ENCODE measurements around the gene RPS6KA4. TPM values are rescaled to one million over a fixed set of nuclear protein-coding genes. Genes with fewer than 3 reads are reported as not detected.
"Not testable (repeated sequence)": the region's sequence is repeated elsewhere in the genome, so short reads cannot be mapped to it uniquely, and the experiment has no call there.

The RPS6KA4 gene
- total RNA-seq, 1 experiment from 2014 or later: 17.6 TPM

DNA sequence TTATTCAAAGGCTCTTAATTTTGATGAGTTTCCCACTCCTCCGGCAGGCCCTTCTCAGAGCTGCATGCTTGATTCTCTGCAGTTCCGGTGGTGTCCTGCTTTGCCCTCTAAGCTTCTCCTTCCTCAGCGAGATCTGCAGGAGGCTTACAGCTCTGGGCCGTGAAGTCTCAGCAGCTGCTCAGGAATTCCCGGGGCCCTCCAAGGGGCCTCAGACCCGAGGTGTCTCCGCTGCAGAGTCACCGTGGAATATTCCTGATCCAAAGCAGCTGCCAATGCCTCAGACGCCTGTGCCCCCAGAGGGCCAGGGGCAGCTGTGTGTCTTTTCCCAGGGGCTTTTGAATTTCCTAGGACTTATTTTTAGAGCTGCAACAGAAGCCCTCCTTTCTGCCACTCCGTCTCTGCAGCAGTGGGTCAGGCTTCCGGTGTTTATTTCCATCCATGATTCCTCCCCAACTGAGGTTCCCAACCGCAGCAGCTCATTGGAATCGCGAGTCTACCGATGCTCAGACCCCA is 37.2 kb downstream of the RPS6KA4 start:
- DNase-seq: peak; percentile 75
- H3K36me3 ChIP-seq (replicated peaks; ENCODE audit: control insufficient read depth, insufficient read depth, low read length): no peaks in the 10 kb centered on the region
- H3K4me3 ChIP-seq (ENCODE audit: insufficient read depth, low read depth, low read length): no peak overlapping the region
- H3K27me3 ChIP-seq (ENCODE audit: control insufficient read depth, insufficient read depth, low read length): no peaks in the 10 kb centered on the region

- no peaks in the 10 kb centered on the region; the same call in 1 of the 2 replicates for H3K27me3 ChIP-seq (ENCODE audit: control insufficient read depth, insufficient read depth, low read length)
- DNase-seq: no peak
- no peak overlapping the region for H3K4me3 ChIP-seq (ENCODE audit: insufficient read depth, low read depth, low read length)
- no peaks in the 10 kb centered on the region for H3K36me3 ChIP-seq (replicated peaks; ENCODE audit: control insufficient read depth, insufficient read depth, low read length)
Measured at GRCh38 chr11:64400102-64400501, 41.1 kb downstream of the RPS6KA4 start.

DNA sequence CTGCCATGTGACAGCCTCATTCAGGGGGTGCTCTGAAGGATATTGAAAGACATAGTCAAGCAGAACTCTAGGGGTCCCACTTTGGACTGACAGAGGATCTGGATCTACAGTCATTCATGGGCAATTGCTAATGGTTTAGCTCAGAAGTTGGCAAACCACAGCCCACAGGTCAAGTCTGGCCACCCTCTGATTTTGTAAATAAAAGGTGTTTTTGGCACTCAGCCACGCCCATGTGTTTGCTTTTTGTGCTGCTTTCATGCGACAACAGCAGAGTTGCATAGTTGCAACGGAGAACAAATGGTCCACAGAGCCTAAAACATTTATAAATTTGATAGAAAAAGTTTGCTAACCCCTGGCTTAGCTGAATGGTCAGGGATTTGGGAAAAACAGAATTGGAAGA is 41.7 kb downstream of the RPS6KA4 start:
- H3K4me3 ChIP-seq (ENCODE audit: insufficient read depth, low read depth, low read length): no peak overlapping the region
- H3K36me3 ChIP-seq (replicated peaks; ENCODE audit: control insufficient read depth, insufficient read depth, low read length): no peaks in the 10 kb centered on the region
- H3K27me3 ChIP-seq (ENCODE audit: control insufficient read depth, insufficient read depth, low read length): no peaks in the 10 kb centered on the region; the same call in 1 of the 2 replicates
- no peak for DNase-seq

DNA sequence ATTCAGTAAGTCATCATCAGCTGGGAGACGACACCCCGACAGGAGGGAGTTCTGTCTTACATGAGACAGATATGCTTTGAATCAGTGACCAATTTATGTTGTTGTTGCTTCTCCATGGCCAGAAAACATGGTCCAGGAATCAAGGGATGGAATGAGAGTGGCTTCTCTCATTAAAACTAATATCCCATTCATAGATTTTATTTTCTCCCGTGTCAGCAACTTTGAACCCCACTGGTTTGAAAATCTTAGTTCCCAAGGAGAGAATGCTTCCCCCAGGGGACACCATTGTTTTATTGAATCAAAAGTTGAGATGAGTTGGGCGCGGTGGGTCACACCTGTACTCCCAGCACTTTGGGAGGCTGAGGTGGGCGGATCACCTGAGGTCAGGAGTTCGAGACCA is 42.8 kb downstream of the RPS6KA4 start:
- DNase-seq: no peak
- Histone ChIP-seq H3K27me3 (ENCODE audit: control insufficient read depth, insufficient read depth, low read length) (no peaks in the 10 kb centered on the region; the same call in 1 of the 2 replicates), H3K4me3 (ENCODE audit: insufficient read depth, low read depth, low read length) (no peak overlapping the region), H3K36me3 (replicated peaks; ENCODE audit: control insufficient read depth, insufficient read depth, low read length) (no peaks in the 10 kb centered on the region)

- DNase-seq: no peak
- H3K4me3 ChIP-seq (ENCODE audit: insufficient read depth, low read depth, low read length): no peak overlapping the region
- H3K36me3 ChIP-seq (replicated peaks; ENCODE audit: control insufficient read depth, insufficient read depth, low read length): no peaks in the 10 kb centered on the region
- H3K27me3 ChIP-seq (ENCODE audit: control insufficient read depth, insufficient read depth, low read length): no peaks in the 10 kb centered on the region; the same call in 1 of the 2 replicates
Measured at GRCh38 chr11:64403106-64403505, 44.1 kb downstream of the RPS6KA4 start.

GRCh38 chr11:64406221-64406946 is 47.4 kb downstream of the RPS6KA4 start:
- no peaks in the 10 kb centered on the region; the same call in 1 of the 2 replicates for H3K27me3 ChIP-seq (ENCODE audit: control insufficient read depth, insufficient read depth, low read length)
- H3K4me3 ChIP-seq (ENCODE audit: insufficient read depth, low read depth, low read length): no peak overlapping the region
- H3K36me3 ChIP-seq (replicated peaks; ENCODE audit: control insufficient read depth, insufficient read depth, low read length): no peaks in the 10 kb centered on the region
- DNase-seq: peak; percentile 48

GRCh38 chr11:64407221-64407620 is 48.3 kb downstream of the RPS6KA4 start:
- Histone ChIP-seq H3K27me3 (ENCODE audit: control insufficient read depth, insufficient read depth, low read length) (no peaks in the 10 kb centered on the region; the same call in 1 of the 2 replicates), H3K4me3 (ENCODE audit: insufficient read depth, low read depth, low read length) (no peak overlapping the region), H3K36me3 (replicated peaks; ENCODE audit: control insufficient read depth, insufficient read depth, low read length) (no peaks in the 10 kb centered on the region)
- no peak for DNase-seq

DNA sequence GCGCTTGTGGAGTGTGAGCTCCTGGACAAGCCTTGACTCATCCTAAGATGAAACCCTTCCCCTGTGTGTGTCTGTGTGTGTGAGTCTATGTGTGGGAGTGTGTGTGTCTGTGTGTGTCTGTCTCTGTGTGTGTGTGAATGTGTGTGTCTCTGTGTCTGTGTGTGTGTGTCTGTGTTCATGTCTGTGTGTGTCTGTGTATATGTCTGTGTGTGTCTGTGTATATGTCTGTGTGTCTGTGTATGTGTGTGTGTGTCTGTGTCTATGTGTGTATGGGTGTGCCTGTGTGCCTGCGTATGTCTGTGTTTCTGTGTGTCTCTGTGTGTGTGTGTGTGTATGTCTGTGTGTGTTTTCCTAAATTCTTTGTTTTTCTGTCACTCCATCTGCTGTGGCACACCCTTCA is 48.7 kb downstream of the RPS6KA4 start:
- DNase-seq: no peak
- Histone ChIP-seq H3K27me3 (ENCODE audit: control insufficient read depth, insufficient read depth, low read length) (no peaks in the 10 kb centered on the region; the same call in 1 of the 2 replicates), H3K4me3 (ENCODE audit: insufficient read depth, low read depth, low read length) (no peak overlapping the region), H3K36me3 (replicated peaks; ENCODE audit: control insufficient read depth, insufficient read depth, low read length) (no peaks in the 10 kb centered on the region)

DNA sequence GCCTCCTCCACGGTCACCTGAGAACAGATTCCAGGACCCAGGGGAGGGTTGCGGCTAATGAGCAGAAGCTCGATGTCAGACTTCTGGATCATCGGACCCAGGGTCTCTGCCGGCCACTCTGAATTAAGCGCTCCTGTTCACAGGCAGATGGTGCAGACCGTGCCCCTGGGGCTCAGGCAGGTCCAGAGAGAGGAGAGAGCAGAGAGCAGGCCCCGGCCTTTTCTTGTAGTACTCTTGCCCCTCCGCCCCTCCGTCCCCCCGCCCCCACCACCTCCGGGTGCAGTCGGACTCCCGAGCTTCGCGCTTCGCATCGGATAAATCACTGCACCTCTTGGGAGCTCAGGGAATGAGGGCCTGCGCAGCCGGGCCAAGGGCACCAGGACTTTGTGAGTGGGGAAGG is 50.3 kb downstream of the RPS6KA4 start:
- H3K4me3 ChIP-seq (ENCODE audit: insufficient read depth, low read depth, low read length): no peak overlapping the region
- DNase-seq: peak; percentile 60
- H3K27me3 ChIP-seq (ENCODE audit: control insufficient read depth, insufficient read depth, low read length): no peaks in the 10 kb centered on the region
- H3K36me3 ChIP-seq (replicated peaks; ENCODE audit: control insufficient read depth, insufficient read depth, low read length): no peaks in the 10 kb centered on the region

- H3K4me3 ChIP-seq (ENCODE audit: insufficient read depth, low read depth, low read length): no peak overlapping the region
- no peaks in the 10 kb centered on the region for H3K27me3 ChIP-seq (ENCODE audit: control insufficient read depth, insufficient read depth, low read length)
- no peaks in the 10 kb centered on the region for H3K36me3 ChIP-seq (replicated peaks; ENCODE audit: control insufficient read depth, insufficient read depth, low read length)
- DNase-seq: peak; percentile 67
Measured at GRCh38 chr11:64409707-64410403, 50.9 kb downstream of the RPS6KA4 start.

GRCh38 chr11:64410404-64410734 is 51.4 kb downstream of the RPS6KA4 start:
- DNase-seq: no peak
- Histone ChIP-seq H3K4me3 (ENCODE audit: insufficient read depth, low read depth, low read length) (no peak overlapping the region), H3K36me3 (replicated peaks; ENCODE audit: control insufficient read depth, insufficient read depth, low read length) (no peaks in the 10 kb centered on the region), H3K27me3 (ENCODE audit: control insufficient read depth, insufficient read depth, low read length) (no peaks in the 10 kb centered on the region)

- Histone ChIP-seq H3K36me3 (replicated peaks; ENCODE audit: control insufficient read depth, insufficient read depth, low read length) (no peaks in the 10 kb centered on the region), H3K27me3 (ENCODE audit: control insufficient read depth, insufficient read depth, low read length) (no peaks in the 10 kb centered on the region), H3K4me3 (ENCODE audit: insufficient read depth, low read depth, low read length) (no peak overlapping the region)
- no peak for DNase-seq
Measured at GRCh38 chr11:64413417-64413816, 54.5 kb downstream of the RPS6KA4 start.

- H3K4me3 ChIP-seq (ENCODE audit: insufficient read depth, low read depth, low read length): no peak overlapping the region
- no peaks in the 10 kb centered on the region for H3K27me3 ChIP-seq (ENCODE audit: control insufficient read depth, insufficient read depth, low read length)
- peak; percentile 66 for DNase-seq
- H3K36me3 ChIP-seq (replicated peaks; ENCODE audit: control insufficient read depth, insufficient read depth, low read length): no peaks in the 10 kb centered on the region
Measured at GRCh38 chr11:64415286-64415685, 56.3 kb downstream of the RPS6KA4 start.

DNA sequence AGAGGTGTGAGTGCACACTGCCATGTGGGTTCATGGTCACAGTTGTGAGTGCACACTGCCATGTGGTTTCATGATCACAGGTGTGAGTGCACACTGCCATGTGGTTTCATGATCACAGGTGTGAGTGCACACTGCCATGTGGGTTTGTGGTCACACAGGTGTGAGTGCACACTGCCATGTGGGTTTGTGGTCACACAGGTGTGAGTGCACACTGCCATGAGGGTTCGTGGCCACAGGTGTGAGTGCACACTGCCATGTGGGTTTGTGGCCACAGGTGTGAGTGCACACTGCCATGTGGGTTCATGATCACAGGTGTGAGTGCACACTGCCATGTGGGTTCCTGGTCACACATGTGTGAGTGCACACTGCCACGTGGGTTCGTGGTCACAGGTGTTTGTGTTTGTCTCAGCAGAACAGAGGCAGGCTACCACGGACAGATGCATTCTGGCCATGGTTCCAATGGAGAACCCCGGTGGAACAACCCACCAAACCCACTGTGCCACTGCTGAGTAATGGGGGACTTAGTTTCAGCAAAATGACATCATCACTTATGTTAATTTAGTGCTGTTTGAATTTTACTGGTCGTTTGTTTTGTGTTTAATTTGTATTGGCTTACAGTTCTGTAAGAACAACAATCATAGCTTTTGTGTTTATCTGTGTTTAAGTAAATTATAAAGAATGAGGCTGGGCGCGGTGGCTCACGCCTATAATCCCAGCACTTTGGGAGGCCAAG is 57.2 kb downstream of the RPS6KA4 start:
- no peaks in the 10 kb centered on the region for H3K27me3 ChIP-seq (ENCODE audit: control insufficient read depth, insufficient read depth, low read length)
- no peak overlapping the region for H3K4me3 ChIP-seq (ENCODE audit: insufficient read depth, low read depth, low read length)
- H3K36me3 ChIP-seq (replicated peaks; ENCODE audit: control insufficient read depth, insufficient read depth, low read length): no peaks in the 10 kb centered on the region
- DNase-seq: no peak

DNA sequence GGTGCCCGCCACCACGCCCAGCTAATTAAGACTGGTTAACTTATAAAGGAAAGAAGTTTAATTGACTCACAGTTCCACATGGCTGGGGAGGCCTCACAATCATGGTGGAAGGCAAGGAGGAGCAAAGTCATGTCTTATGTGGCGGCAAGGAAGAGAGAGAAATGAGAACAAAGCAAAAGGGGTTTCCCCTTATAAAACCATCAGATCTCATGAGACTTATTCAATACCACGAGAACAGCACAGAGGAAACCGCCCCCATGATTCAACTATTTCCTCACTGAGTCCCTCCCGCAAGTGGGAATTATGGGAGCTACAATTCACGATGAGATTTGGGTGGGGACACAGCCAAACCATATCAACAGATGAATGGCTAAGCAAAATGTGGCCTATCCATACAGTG is 59.3 kb downstream of the RPS6KA4 start:
- not testable (repeated sequence) for H3K27me3 ChIP-seq (ENCODE audit: control insufficient read depth, insufficient read depth, low read length); DNase-seq; H3K4me3 ChIP-seq (ENCODE audit: insufficient read depth, low read depth, low read length); H3K36me3 ChIP-seq (replicated peaks; ENCODE audit: control insufficient read depth, insufficient read depth, low read length)

Measured in H7 (cell line).